Rectal smooth muscle tissue (tissue), 1 donor: Measurements from ENCODE around the gene CDK5RAP1.
"Not testable (repeated sequence)": the region's sequence is repeated elsewhere in the genome, so short reads cannot be mapped to it uniquely, and the experiment has no call there.

Source experiments
- H3K27ac ChIP-seq: one replicate; pipeline ENCODE4 v1.7.0; 2013; ENCODE audit warnings: low read depth, low read length, inconsistent platforms
- H3K27me3 ChIP-seq: one replicate; pipeline ENCODE4 v1.7.0; 2013; ENCODE audit warnings: low read length; ENCODE audit not compliant: control insufficient read depth, insufficient read depth
- H3K36me3 ChIP-seq: one replicate; pipeline ENCODE4 v1.7.0; 2013; ENCODE audit warnings: low read length; ENCODE audit not compliant: control insufficient read depth, insufficient read depth
- H3K4me1 ChIP-seq: one replicate; pipeline ENCODE4 v1.7.0; 2013; ENCODE audit warnings: low read length; ENCODE audit not compliant: control insufficient read depth, insufficient read depth
- H3K4me3 ChIP-seq: one replicate; pipeline ENCODE4 v1.7.0; 2013; ENCODE audit warnings: low read length
- H3K9ac ChIP-seq: one replicate; pipeline ENCODE4 v1.7.0; 2013; ENCODE audit warnings: low read length

CDK5RAP1 gene

DNA sequence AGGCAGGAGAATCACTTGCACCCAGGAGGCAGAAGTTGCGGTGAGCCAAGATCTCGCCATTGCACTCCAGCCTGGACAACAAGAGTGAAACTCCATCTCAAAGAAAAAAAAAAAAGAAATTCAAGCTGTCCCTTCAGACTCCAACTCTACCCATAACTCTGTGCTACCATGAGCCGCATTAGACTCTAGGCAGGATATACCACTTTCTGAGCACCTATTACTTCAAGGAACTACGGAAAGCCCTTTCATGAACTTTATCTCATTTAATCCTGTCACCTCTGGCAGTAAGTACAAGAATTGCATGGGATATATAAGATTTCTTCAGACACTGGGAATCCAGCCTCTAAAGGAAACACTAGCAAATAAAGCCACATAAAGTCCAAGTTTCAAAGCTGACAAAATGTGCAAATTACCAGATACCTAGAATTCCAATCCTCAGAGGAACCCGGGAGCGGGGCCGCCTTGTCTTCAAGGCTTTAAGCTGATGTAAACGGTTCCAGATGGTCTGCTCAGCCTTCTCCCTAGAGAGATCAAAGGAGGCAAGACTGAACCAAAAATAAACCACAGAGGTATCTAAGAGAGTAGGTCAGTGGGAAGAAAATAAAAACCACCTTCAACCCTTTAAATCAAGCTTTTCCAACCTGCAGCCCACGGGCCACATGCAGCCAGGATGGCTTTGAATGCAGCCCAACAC, 9.4 kb downstream of the CDK5RAP1 start:
- peaks cover 11% of the 10 kb centered on the region for H3K36me3 ChIP-seq
- no peak overlapping the region for H3K9ac ChIP-seq
- H3K27me3 ChIP-seq = no peaks in the 10 kb centered on the region
- no peaks in the 10 kb centered on the region for H3K4me1 ChIP-seq
- no peak overlapping the region for H3K27ac ChIP-seq
- H3K4me3 ChIP-seq = no peak overlapping the region

DNA sequence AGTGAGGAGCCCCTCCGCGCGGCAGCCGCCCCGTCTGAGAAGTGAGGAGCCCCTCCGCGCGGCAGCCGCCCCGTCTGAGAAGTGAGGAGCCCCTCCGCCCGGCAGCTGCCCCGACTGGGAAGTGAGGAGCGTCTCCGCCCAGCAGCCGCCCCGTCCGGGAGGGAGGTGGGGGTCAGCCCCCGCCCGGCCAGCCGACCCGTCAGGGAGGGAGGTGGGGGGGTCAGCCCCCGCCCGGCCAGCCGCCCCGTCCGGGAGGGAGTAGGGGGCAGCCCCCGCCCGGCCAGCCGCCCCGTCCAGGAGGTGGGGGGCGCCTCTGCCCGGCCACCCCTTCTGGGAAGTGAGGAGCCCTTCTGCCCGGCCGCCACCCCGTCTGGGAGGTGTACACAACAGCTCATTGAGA, 12.0 kb downstream of the CDK5RAP1 start:
- not testable (repeated sequence) for H3K4me3 ChIP-seq, H3K27ac ChIP-seq, H3K9ac ChIP-seq, H3K4me1 ChIP-seq, H3K27me3 ChIP-seq
- peaks cover 12% of the 10 kb centered on the region for H3K36me3 ChIP-seq

DNA sequence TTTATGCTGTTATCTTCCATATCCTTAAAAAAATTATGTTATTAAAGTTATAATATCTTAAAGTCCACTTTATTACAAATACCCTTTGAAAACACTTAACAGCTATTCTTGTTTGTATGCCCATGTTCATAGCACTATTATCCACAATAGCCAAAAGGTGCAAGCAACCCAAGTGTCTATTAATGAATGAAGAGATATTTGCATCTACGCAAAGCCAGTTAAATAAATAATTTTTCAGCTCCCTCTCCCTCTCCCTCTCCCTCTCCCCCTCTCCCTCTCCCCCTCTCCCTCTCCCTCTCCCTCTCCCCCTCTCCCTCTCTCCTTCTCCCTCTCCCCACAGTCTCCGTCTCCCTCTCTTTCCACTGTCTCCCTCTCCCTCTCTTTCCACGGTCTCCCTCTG, 13.1 kb downstream of the CDK5RAP1 start:
- Histone ChIP-seq H3K27me3 (no peaks in the 10 kb centered on the region), H3K27ac (no peak overlapping the region), H3K9ac (no peak overlapping the region), H3K4me1 (no peaks in the 10 kb centered on the region), H3K36me3 (peaks cover 11% of the 10 kb centered on the region), H3K4me3 (no peak overlapping the region)

DNA sequence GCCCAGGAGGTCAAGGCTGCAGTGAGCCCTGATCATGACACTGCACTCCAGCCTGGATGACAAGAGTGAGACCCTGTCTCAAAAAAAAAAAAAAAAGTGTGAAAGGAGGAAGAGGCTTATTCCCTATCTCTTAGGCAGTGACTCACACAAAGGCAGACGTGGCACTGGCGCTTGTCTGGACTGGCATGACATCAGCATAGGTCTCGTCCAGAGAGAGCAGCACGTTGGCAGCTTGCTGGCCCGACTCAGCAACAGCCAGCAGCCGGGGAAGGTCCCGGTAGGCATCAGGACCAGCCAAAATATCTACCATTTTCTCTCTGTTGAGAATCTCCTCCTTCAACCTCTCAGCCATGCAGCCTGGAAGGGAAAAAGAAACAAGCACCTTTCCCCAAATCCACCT, 14.1 kb downstream of the CDK5RAP1 start:
- Histone ChIP-seq H3K4me3 (no peak overlapping the region), H3K4me1 (no peaks in the 10 kb centered on the region), H3K36me3 (peaks cover 9% of the 10 kb centered on the region), H3K27me3 (no peaks in the 10 kb centered on the region), H3K27ac (no peak overlapping the region), H3K9ac (no peak overlapping the region)

DNA sequence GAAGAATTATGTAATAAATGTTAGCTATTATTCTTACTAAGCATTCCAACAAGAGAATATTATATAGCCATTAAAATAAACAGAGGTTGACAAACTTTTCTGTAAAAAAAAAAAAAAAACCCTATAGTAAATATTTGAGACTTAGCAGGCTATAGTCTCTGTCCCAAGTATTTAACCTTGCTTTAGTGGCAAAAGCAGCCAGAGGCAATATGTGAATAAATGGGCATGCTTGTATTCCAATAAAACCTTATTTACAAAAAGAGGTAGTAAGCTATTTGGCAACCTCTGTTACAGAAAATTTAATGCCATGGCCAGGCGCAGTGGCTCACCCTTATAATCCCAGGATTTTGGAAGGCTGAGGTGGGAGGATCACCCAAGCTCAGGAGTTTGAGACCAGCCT, 14.6 kb downstream of the CDK5RAP1 start:
- no peak overlapping the region for H3K9ac ChIP-seq
- no peaks in the 10 kb centered on the region for H3K4me1 ChIP-seq
- H3K36me3 ChIP-seq = peaks cover 9% of the 10 kb centered on the region
- no peak overlapping the region for H3K27ac ChIP-seq
- H3K27me3 ChIP-seq = no peaks in the 10 kb centered on the region
- H3K4me3 ChIP-seq = no peak overlapping the region

DNA sequence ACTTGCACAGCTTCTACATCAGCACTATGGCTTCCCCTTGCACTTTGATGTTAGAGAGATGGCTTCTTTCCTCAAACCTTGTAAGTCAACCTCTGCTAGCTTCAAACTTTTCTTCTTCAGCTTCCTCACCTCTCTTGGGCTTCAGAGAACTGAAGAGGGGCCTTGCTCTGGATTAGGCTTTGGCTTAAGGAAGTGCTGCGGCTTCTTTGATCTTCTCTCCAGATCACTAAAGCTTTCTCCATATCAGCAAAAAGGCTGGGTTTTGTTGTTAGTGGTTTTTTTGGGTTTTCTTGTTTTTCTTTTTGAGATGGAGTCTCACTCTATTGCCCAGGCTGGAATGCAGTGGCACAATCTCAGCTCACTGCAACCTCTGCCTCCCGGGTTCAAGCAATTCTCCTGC, 24.0 kb downstream of the CDK5RAP1 start:
- Histone ChIP-seq H3K27me3 (no peaks in the 10 kb centered on the region), H3K36me3 (peaks cover 22% of the 10 kb centered on the region), H3K4me1 (no peaks in the 10 kb centered on the region), H3K9ac (no peak overlapping the region), H3K4me3 (no peak overlapping the region), H3K27ac (no peak overlapping the region)

DNA sequence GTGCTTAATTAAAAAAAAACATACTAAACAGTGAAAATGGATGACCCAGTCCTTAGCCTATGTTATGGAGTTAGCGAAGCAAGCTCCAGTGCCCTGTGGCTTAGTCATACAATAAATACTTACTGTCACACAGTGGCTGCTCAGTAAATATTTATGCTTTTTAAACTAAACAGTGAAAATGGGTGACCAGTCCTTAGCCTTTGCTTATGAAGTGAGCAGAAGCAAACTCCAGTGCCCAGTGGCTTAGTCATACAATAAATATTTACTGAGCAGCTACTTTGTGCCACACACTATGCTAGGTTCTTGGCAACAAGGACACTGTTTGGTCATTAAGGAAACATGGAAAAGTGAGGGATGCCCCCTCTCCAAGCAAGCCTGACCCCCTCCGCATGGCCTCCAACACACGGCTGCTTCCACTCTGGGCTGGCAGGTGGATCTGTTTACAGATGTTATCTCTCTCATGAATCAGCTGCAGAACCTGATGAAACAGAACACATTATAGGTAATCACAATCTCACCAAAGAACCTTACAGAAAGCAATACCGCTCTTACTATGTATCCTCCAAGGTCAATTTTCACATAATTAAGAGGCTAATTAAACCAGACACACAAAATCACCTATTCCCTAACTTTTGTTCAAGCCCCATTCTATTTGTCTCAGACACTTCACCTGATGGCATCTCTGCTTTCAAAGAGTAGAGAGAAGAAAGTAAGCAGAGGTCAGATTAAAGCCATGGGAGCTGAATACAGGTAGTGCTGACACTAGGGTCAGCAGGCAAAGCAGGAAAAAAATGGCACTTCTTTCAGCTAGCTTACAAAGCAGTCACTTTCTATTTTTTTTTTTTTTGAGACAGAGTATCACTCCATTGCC, 27.3 kb downstream of the CDK5RAP1 start:
- Histone ChIP-seq H3K36me3 (peaks cover 26% of the 10 kb centered on the region), H3K9ac (no peak overlapping the region), H3K27ac (no peak overlapping the region), H3K4me1 (no peaks in the 10 kb centered on the region), H3K27me3 (no peaks in the 10 kb centered on the region), H3K4me3 (no peak overlapping the region)

DNA sequence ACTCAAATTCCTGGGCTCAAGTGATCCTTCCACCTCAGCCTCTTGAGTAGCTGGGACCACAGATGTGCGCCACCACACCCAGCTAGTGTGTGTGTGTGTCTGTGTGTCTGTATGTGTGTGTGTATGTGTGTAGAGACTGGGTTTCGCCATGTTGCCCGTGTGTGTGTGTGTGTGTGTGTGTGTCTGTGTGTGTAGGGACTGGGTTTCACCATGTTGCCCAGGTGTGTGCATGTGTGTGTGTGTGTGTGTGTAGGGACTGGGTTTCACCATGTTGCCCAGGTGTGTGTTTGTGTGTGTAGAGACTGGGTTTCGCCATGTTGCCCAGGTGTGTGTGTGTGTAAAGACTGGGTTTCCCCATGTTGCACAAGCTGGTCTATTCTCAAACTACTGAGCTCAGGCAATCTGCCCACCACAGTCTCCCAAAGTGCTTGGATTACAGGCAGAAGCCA, 28.3 kb downstream of the CDK5RAP1 start:
- H3K36me3 ChIP-seq = peaks cover 21% of the 10 kb centered on the region
- H3K27ac ChIP-seq = no peak overlapping the region
- no peaks in the 10 kb centered on the region for H3K27me3 ChIP-seq

DNA sequence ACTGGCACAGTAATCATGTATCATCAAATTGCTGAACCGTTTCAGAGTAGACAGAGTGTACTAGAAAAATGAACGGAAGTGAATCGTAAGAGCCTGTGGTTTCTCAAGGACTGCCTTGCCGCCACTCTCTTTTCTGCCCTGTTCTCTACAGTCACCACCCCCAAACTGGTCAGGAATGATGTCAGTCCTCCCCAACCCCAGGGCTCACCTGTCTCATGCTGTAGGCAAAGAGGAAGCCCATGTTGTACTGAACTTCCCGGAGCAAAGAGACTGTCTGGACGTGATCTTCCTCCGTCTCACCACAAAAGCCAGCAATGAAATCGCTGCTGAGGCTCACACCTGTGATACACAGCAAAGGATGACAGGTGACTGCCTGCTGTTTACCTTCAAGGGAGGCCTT, 31.0 kb downstream of the CDK5RAP1 start:
- Histone ChIP-seq H3K27ac (no peak overlapping the region), H3K36me3 (peaks cover 22% of the 10 kb centered on the region), H3K4me1 (no peaks in the 10 kb centered on the region), H3K27me3 (no peaks in the 10 kb centered on the region), H3K9ac (no peak overlapping the region), H3K4me3 (no peak overlapping the region)

More for the DNA sequence above, 28.3 kb downstream of the CDK5RAP1 start:
- Histone ChIP-seq H3K4me3 (no peak overlapping the region), H3K9ac (no peak overlapping the region), H3K4me1 (no peaks in the 10 kb centered on the region)

DNA sequence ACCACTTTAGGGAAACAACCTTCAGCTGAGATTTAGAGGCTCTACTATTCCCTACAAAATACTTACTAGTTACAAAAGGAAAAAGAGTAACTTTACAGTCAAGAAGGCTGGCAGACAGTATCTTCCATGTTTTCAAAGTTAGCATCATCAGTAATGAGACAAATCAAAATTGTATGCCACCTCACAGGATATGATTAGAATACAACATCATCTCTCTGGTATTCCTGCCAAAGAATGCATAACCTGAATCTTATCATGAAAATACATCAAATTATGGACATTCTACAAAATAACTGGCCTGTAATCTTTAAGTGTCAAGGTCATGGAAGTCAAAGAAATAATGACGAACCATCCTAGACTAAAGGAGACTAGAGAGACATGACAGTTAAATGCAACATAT, 38.4 kb downstream of the CDK5RAP1 start:
- no peak overlapping the region for H3K9ac ChIP-seq
- no peaks in the 10 kb centered on the region for H3K27me3 ChIP-seq
- no peak overlapping the region for H3K4me3 ChIP-seq
- peaks cover 21% of the 10 kb centered on the region for H3K36me3 ChIP-seq
- no peak overlapping the region for H3K27ac ChIP-seq
- no peaks in the 10 kb centered on the region for H3K4me1 ChIP-seq

DNA sequence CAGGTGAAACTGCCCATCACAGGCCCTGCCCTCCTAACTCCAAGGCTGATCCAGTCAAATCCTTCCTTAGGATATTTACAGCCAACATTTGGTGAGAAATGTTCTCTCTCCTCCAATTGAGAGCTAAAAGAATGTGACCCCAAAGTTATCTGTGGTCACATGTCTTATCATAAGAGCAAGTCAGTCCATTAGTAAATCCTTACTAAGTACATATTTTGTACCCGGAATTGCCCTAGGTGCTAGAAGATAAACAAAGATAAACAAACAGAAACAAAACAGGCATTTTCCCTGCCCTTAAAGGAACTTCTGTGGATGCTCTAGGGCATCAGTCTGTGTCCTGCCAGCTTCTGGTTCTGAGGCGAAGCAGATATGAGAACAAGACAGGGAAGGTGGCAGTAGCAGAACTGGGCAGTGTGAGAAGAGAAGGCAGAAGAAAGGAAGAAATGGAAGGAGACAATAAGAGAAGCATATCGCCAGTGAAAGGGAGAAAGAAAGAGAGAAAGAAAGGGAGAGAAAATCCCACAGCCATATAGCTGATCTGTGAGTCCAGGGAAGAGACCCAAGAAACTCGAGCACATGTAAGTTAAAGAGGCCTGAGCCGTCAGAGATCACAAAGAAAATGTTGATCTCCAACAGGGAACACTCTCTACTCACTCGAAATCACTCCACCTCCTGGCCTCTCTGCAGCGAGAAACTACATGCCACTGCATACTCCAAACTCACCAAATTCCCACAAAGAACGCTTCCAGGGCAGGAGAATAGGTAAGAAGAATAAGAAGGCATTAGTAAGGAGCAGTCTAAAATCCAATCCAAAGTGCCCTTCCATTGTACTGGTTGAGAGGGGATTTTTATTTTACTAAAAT, 41.7 kb downstream of the CDK5RAP1 start:
- Histone ChIP-seq H3K4me3 (no peak overlapping the region), H3K9ac (no peak overlapping the region), H3K36me3 (peaks cover 16% of the 10 kb centered on the region), H3K4me1 (no peaks in the 10 kb centered on the region), H3K27ac (no peak overlapping the region), H3K27me3 (no peaks in the 10 kb centered on the region)

DNA sequence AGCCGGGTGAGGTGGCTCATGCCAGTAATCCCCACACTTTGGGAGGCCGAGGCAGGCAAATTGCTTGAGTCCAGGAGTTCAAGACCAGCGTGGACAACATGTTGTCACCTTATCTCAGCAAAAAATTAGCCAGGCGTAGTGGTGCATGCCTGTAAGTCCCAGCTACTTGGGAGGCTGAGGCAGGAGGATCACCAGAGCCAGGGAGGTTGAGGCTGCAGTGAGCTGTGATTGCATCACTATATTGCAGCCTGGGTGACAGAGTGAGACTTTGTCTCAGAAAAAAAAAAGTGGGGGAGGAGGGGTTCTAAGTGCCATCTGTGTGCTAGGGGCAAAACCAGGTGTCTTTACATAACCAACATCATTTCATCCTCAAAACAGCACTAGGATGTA, 48.3 kb downstream of the CDK5RAP1 start:
- Histone ChIP-seq H3K36me3 (peaks cover 6% of the 10 kb centered on the region), H3K27ac (no peak overlapping the region), H3K27me3 (no peaks in the 10 kb centered on the region), H3K9ac (no peak overlapping the region), H3K4me1 (no peaks in the 10 kb centered on the region), H3K4me3 (no peak overlapping the region)
